GM12878 (cell line): ENCODE data around the gene TEF. TPM values are rescaled to one million over a fixed set of nuclear protein-coding genes. Genes with fewer than 3 reads are reported as not detected.

Experiments
- ATAC-seq: fragments of 200-7000 bp; cut with Tn5 transposase; 3 replicates; pipeline ENCODE4 v1.9.1; 2020; ENCODE audit warnings: mild to moderate bottlenecking, moderate library complexity
- BruUV-seq: library from RNA; stranded (reverse); fragments of 400-500 nt; replicated peaks from 2 replicates; lab custom pipeline; 2021; lab: Mats Ljungman, UMichigan
- CTCF ChIA-PET: fragments of 300-600 bp; sonication (Branson Sonifier 250); formaldehyde crosslinking; extraction: SDS; loops from one replicate; lab custom pipeline; 2021; ENCODE audit warnings: inconsistent platforms; lab: Yijun Ruan, JAX
- POLR2A ChIA-PET: fragments of 350-600 bp; formaldehyde crosslinking; extraction: SDS; loops from one replicate; lab custom pipeline; 2021; ENCODE audit warnings: inconsistent platforms; lab: Charles Lee
- RAD21 ChIA-PET: fragments of 300-600 bp; sonication (Branson Sonifier 250); formaldehyde crosslinking; loops from one replicate; lab custom pipeline; 2023; ENCODE audit warnings: antibody characterized with exemption; ENCODE audit not compliant: unreplicated experiment; lab: Charles Lee
- SMC1A ChIA-PET: fragments of 300-600 bp; sonication (Branson Sonifier 250); formaldehyde crosslinking; loops from one replicate; lab custom pipeline; 2023; ENCODE audit not compliant: unreplicated experiment, uncharacterized antibody; lab: Charles Lee
- DNase-seq: peaks from one replicate; pipeline ENCODE4 v3.0.0-alpha.2; 2011; ENCODE audit warnings: low read depth, low spot score
- FAIRE-seq: peaks from 3 replicates; lab custom pipeline; 2011; peaks lifted over from hg19 to GRCh38; lab: Jason Lieb, UNC
- H2AFZ ChIP-seq: 2 replicates; pipeline ENCODE4 v1.6.0; 2011; ENCODE audit warnings: low read depth, low read length, control low read depth; ENCODE audit not compliant: control insufficient read depth
- H3K27ac ChIP-seq: 2 replicates; pipeline ENCODE4 v1.5.1; 2011; ENCODE audit warnings: control low read depth; ENCODE audit not compliant: control insufficient read depth, insufficient read depth
- H3K27me3 ChIP-seq, 2 experiments: replicated peaks in 1 of 2; 2 replicates each; pipeline versions ENCODE4 v1.6.0 to v1.6.1; 2011; ENCODE audit warnings: low read length in 1 of 2; ENCODE audit not compliant: control insufficient read depth in 2 of 2, insufficient read depth in 2 of 2
- H3K36me3 ChIP-seq, 2 experiments: 2 replicates each; pipeline ENCODE4 v1.5.1; 2011; ENCODE audit warnings: low read length in 1 of 2; ENCODE audit not compliant: control insufficient read depth in 2 of 2, insufficient read depth in 2 of 2
- H3K4me1 ChIP-seq: 2 replicates; pipeline ENCODE4 v1.6.1; 2011; ENCODE audit warnings: mild to moderate bottlenecking, low read length, moderate library complexity, mixed read lengths; ENCODE audit not compliant: control insufficient read depth, insufficient read depth
- H3K4me2 ChIP-seq: 2 replicates; pipeline ENCODE4 v1.6.0; 2011; ENCODE audit warnings: control low read depth; ENCODE audit not compliant: control insufficient read depth, insufficient read depth
- H3K4me3 ChIP-seq: fragments of 200-600 bp; sonication (generic); 2 replicates; pipeline ENCODE4 v1.5.1; 2016
- H3K79me2 ChIP-seq: 2 replicates; pipeline ENCODE4 v1.6.0; 2011; ENCODE audit warnings: low read length; ENCODE audit not compliant: control insufficient read depth, insufficient read depth
- H3K9ac ChIP-seq: 2 replicates; pipeline ENCODE4 v1.8.0; 2011; ENCODE audit warnings: low read length, control low read depth, mixed read lengths; ENCODE audit not compliant: control insufficient read depth, insufficient read depth
- H3K9me3 ChIP-seq: replicated peaks from 3 replicates; pipeline ENCODE4 v1.5.1; 2011; ENCODE audit warnings: mild to moderate bottlenecking, low read length; ENCODE audit not compliant: control insufficient read depth, insufficient read depth
- H4K20me1 ChIP-seq: 2 replicates; pipeline ENCODE4 v1.6.0; 2011; ENCODE audit not compliant: control insufficient read depth, insufficient read depth
- DPF2 ChIP-seq: fragments of 450-650 bp; IDR thresholded peaks from 2 replicates; pipeline ENCODE4 v1.6.1; 2017; ENCODE audit warnings: mild to moderate bottlenecking
- HDAC2 ChIP-seq: fragments of 200-600 bp; sonication (generic); IDR thresholded peaks from 2 replicates; pipeline ENCODE4 v1.6.1; 2017
- MYB ChIP-seq: fragments of 150-350 bp; IDR thresholded peaks from 2 replicates; pipeline ENCODE4 v1.6.1; 2014; ENCODE audit warnings: mild to moderate bottlenecking, low read depth, low read length, borderline replicate concordance
- POLR2A ChIP-seq: IDR thresholded peaks from 2 replicates; pipeline ENCODE4 v1.6.1; 2011; ENCODE audit warnings: low read depth, mild to moderate bottlenecking, low read length
- POLR2AphosphoS5 ChIP-seq: IDR thresholded peaks from 2 replicates; pipeline ENCODE4 v1.6.1; 2011; ENCODE audit warnings: mild to moderate bottlenecking, low read length, inconsistent platforms
- YY1 ChIP-seq: IDR thresholded peaks from 2 replicates; pipeline ENCODE4 v1.6.1; 2011; ENCODE audit warnings: low read depth, mild to moderate bottlenecking, low read length
- ZNF384 ChIP-seq: IDR thresholded peaks from 2 replicates; pipeline ENCODE4 v1.6.1; 2012; ENCODE audit warnings: low read depth, mild to moderate bottlenecking, low read length, improper control_type of control experiment, borderline replicate concordance
- WGBS: methylation state at CpG from one replicate; pipeline ENCODE4 v1.1.6; 2016; ENCODE audit warnings: low lambda C conversion rate; ENCODE audit not compliant: insufficient replicate concordance, insufficient coverage; ENCODE audit errors: missing lambda C conversion rate; 5-methylcytosine and 5-hydroxymethylcytosine counted together
- in situ Hi-C: fragments of 300-500 bp; cut with MboI; formaldehyde crosslinking; loops from 9 replicates; pipeline ENCODE4 v1.14.3; 2018; ENCODE audit warnings: mixed read lengths
- intact Hi-C: fragments of 100-400 bp; cut with micrococcal nuclease; formaldehyde crosslinking; loops from one replicate; pipeline ENCODE4 v1.14.2; 2022; ENCODE audit not compliant: unreplicated experiment
- polyA plus RNA-seq, 11 experiments: library from polyadenylated mRNA; depleted of rRNA in 4 of 11; unstranded in 6 of 11; stranded (reverse) in 5 of 11; fragments of >200 nt; fragmentation: Nextera tagmentation in 4 of 11; fragmentation: Illumina TruSeq in 1 of 11; extraction: Ambion mirVana in 4 of 11; extraction: Trizol in 1 of 11; gene quantifications; 1 replicate in 1 of 11; 2 replicates in 10 of 11; pipeline versions ENCODE4 v1.2.1 to v1.2.3, GENCODE V29; 2011 to 2016; ENCODE audit warnings: inconsistent platforms in 2 of 11, missing spikeins in 2 of 11, low read depth in 1 of 11
- total RNA-seq, 4 experiments: library from RNA; depleted of rRNA in 3 of 4; stranded (reverse); fragments of >200 nt in 3 of 4; fragmentation: Illumina TruSeq in 1 of 4; extraction: Trizol in 1 of 4; gene quantifications; 2 replicates each; pipeline versions ENCODE4 v1.2.1 to v1.2.3, GENCODE V29; 2013 to 2021
- TF ChIP-seq, protein P1 (sequence below): fragments of 450-650 bp; IDR thresholded peaks from 2 replicates; pipeline ENCODE4 v1.6.1; 2016; ENCODE audit warnings: mild to moderate bottlenecking, moderate library complexity, borderline replicate concordance

TEF gene
- total and polyA plus RNA-seq, 10 of the 15 experiments (the other 5 are each of a cell fraction or from before 2014, with no cell fraction given) = 0.23 to 4.9 (median 3.2) TPM

GRCh38 chr22:41333806-41334205, 47.9 kb upstream of the TEF start:
- no peaks in the 10 kb centered on the region for H3K9me3 ChIP-seq
- ChIA-PET CTCF (interaction anchor here (1.9 kb wide), 1 partner anchor 70 kb away, joined by 4 read pairs; no protein-coding TSS in a partner anchor), SMC1A (interaction anchor here (0.5 to 1.0 kb wide), 3 partner anchors 27 to 411 kb away, joined by 3 read pairs; no protein-coding TSS in a partner anchor), RAD21 (no interaction called here), POLR2A (interaction anchor here (0.5 to 0.9 kb wide), 2 partner anchors 10 to 273 kb away, joined by 3 to 5 read pairs; no protein-coding TSS in a partner anchor)
- no peaks in the 10 kb centered on the region for H3K79me2 ChIP-seq
- peaks cover 16 to 20% of the 10 kb centered on the region in 2 experiments; a peak in 3 of 4 replicates for H3K36me3 ChIP-seq
- H2AFZ ChIP-seq = no peak overlapping the region
- H3K9ac ChIP-seq = no peak overlapping the region
- no peak overlapping the region for H3K4me3 ChIP-seq
- no peaks in the 10 kb centered on the region for H3K27me3 ChIP-seq
- no peak overlapping the region for H3K4me2 ChIP-seq
- WGBS = 100% methylated on average over 3 of the region's 3 CpGs
- no TSS peak for BruUV-seq
- no peaks in the 10 kb centered on the region for H4K20me1 ChIP-seq
- ATAC-seq = no peak
- no peak for TF ChIP-seq POLR2A
- TF ChIP-seq HDAC2 = no peak
- TF ChIP-seq ZNF384 = no peak
- TF ChIP-seq, protein P1, sequence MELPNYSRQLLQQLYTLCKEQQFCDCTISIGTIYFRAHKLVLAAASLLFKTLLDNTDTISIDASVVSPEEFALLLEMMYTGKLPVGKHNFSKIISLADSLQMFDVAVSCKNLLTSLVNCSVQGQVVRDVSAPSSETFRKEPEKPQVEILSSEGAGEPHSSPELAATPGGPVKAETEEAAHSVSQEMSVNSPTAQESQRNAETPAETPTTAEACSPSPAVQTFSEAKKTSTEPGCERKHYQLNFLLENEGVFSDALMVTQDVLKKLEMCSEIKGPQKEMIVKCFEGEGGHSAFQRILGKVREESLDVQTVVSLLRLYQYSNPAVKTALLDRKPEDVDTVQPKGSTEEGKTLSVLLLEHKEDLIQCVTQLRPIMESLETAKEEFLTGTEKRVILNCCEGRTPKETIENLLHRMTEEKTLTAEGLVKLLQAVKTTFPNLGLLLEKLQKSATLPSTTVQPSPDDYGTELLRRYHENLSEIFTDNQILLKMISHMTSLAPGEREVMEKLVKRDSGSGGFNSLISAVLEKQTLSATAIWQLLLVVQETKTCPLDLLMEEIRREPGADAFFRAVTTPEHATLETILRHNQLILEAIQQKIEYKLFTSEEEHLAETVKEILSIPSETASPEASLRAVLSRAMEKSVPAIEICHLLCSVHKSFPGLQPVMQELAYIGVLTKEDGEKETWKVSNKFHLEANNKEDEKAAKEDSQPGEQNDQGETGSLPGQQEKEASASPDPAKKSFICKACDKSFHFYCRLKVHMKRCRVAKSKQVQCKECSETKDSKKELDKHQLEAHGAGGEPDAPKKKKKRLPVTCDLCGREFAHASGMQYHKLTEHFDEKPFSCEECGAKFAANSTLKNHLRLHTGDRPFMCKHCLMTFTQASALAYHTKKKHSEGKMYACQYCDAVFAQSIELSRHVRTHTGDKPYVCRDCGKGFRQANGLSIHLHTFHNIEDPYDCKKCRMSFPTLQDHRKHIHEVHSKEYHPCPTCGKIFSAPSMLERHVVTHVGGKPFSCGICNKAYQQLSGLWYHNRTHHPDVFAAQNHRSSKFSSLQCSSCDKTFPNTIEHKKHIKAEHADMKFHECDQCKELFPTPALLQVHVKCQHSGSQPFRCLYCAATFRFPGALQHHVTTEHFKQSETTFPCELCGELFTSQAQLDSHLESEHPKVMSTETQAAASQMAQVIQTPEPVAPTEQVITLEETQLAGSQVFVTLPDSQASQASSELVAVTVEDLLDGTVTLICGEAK = no peak
- TF ChIP-seq POLR2AphosphoS5 = no peak
- no peak for TF ChIP-seq MYB
- TF ChIP-seq DPF2 = no peak
- no peak for TF ChIP-seq YY1
- H3K27ac ChIP-seq = no peak overlapping the region
- H3K4me1 ChIP-seq = no peaks in the 10 kb centered on the region
- intact Hi-C loops (no loop called here), in situ Hi-C loops (no loop called here)
- no peak for FAIRE-seq
- no peak for DNase-seq
